ENCODE measurements around the gene MBOAT1.

MBOAT1 gene

GRCh38 chr6:20202699-20203302, 9.5 kb downstream of the MBOAT1 start:
- TF ChIP-seq EGR1 (IDR thresholded peaks at IDR 0.05) (no peak), CREB1 (IDR thresholded peaks at IDR 0.05; ENCODE audit: low read depth) (no peak), CEBPB (IDR thresholded peaks at IDR 0.05) (no peak), YY1 (IDR thresholded peaks at IDR 0.05; ENCODE audit: low read depth) (no peak), USF1 (IDR thresholded peaks at IDR 0.05) (no peak), TEAD4 (IDR thresholded peaks at IDR 0.05) (no peak)

DNA sequence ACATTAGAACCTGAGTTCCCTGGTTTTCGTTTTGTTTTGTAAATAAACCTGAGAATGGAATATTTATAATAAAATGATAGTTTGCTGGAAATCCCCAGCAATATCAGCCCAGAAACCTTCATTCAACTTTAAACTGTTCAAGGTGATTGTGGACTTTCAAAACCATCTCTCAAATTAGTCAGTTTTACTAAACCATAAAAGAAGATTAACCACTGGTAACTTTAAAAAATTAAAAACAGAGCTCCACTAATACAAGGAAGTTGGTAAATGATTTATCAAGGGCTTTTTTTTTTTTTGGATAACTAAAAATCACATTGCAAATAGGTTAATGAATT, 10.0 kb downstream of the MBOAT1 start:
- TF ChIP-seq USF1 (IDR thresholded peaks at IDR 0.05) (no peak), ZBTB7A (IDR thresholded peaks at IDR 0.05; ENCODE audit: low read depth) (no peak), EP300 (IDR thresholded peaks at IDR 0.05; ENCODE audit: borderline replicate concordance) (no peak), YY1 (IDR thresholded peaks at IDR 0.05; ENCODE audit: low read depth) (no peak), CEBPB (IDR thresholded peaks at IDR 0.05) (no peak), TEAD4 (IDR thresholded peaks at IDR 0.05) (no peak), EGR1 (IDR thresholded peaks at IDR 0.05) (no peak), FOXM1 (IDR thresholded peaks at IDR 0.05; ENCODE audit: borderline replicate concordance, low read depth) (no peak), NFIC (IDR thresholded peaks at IDR 0.05) (no peak), TCF12 (IDR thresholded peaks at IDR 0.05; ENCODE audit: low read depth) (no peak), TAF1 (IDR thresholded peaks at IDR 0.05; ENCODE audit: low read depth) (no peak), CREB1 (IDR thresholded peaks at IDR 0.05; ENCODE audit: low read depth) (no peak), REST (IDR thresholded peaks at IDR 0.05; ENCODE audit: low read depth) (no peak), RAD21 (IDR thresholded peaks at IDR 0.05; ENCODE audit: low read depth) (no peak)
- TF ChIP-seq, protein P1, sequence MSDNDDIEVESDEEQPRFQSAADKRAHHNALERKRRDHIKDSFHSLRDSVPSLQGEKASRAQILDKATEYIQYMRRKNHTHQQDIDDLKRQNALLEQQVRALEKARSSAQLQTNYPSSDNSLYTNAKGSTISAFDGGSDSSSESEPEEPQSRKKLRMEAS (IDR thresholded peaks at IDR 0.05): no peak

GRCh38 chr6:20200761-20201630, 11.3 kb downstream of the MBOAT1 start:
- TF ChIP-seq TAF1 (IDR thresholded peaks at IDR 0.05; ENCODE audit: low read depth) (no peak), ZBTB7A (IDR thresholded peaks at IDR 0.05; ENCODE audit: low read depth) (no peak), EGR1 (IDR thresholded peaks at IDR 0.05) (no peak), FOXM1 (IDR thresholded peaks at IDR 0.05; ENCODE audit: borderline replicate concordance, low read depth) (no peak), TEAD4 (IDR thresholded peaks at IDR 0.05) (no peak), YY1 (IDR thresholded peaks at IDR 0.05; ENCODE audit: low read depth) (no peak), TCF12 (IDR thresholded peaks at IDR 0.05; ENCODE audit: low read depth) (no peak), RAD21 (IDR thresholded peaks at IDR 0.05; ENCODE audit: low read depth) (no peak), REST (IDR thresholded peaks at IDR 0.05; ENCODE audit: low read depth) (no peak), USF1 (IDR thresholded peaks at IDR 0.05) (no peak), EP300 (IDR thresholded peaks at IDR 0.05; ENCODE audit: borderline replicate concordance) (no peak), CREB1 (IDR thresholded peaks at IDR 0.05; ENCODE audit: low read depth) (no peak), NFIC (IDR thresholded peaks at IDR 0.05) (no peak), CEBPB (IDR thresholded peaks at IDR 0.05) (no peak)
- TF ChIP-seq, protein P1 (IDR thresholded peaks at IDR 0.05): no peak

DNA sequence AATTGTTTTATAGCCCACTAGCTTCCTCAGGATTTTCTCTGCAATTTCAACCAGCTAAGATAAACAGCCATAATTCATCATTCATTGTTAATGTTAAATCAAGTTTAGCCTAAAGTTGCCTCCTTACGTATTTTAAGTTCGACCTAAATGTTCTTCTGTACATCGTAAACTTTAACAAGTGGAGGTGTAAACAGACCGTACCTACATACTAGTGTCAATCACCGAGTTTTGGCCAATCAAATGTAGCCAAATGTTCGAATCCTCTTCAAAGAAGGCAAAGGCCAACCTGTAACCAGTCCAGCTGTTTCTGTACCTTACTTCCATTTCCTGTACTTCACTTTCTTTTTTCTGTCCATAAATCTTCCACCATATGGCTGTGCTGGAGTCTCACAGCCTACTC, 13.5 kb downstream of the MBOAT1 start:
- TF ChIP-seq RAD21 (IDR thresholded peaks at IDR 0.05; ENCODE audit: low read depth) (no peak), USF1 (IDR thresholded peaks at IDR 0.05) (no peak), YY1 (IDR thresholded peaks at IDR 0.05; ENCODE audit: low read depth) (no peak), TEAD4 (IDR thresholded peaks at IDR 0.05) (no peak), CEBPB (IDR thresholded peaks at IDR 0.05) (no peak), REST (IDR thresholded peaks at IDR 0.05; ENCODE audit: low read depth) (no peak), ZBTB7A (IDR thresholded peaks at IDR 0.05; ENCODE audit: low read depth) (no peak), TAF1 (IDR thresholded peaks at IDR 0.05; ENCODE audit: low read depth) (no peak)
